K562 (cell line): ENCODE results near the gene DYNLT5. TPM values are rescaled to one million over a fixed set of nuclear protein-coding genes. Genes with fewer than 3 reads are reported as not detected.

Experiments used
- ATAC-seq: fragments of 200-7000 bp; cut with Tn5 transposase; 3 replicates; pipeline ENCODE4 v1.9.1; 2020; ENCODE audit warnings: moderate library complexity
- BruUV-seq: library from RNA; stranded (reverse); fragments of 400-500 nt; replicated peaks from 2 replicates; lab custom pipeline; 2021; lab: Mats Ljungman, UMichigan
- CTCF ChIA-PET: fragments of 300-600 bp; formaldehyde crosslinking; extraction: SDS; loops from one replicate; lab custom pipeline; 2021; ENCODE audit warnings: low intra/inter-chr PET ratio; lab: Yijun Ruan, JAX
- POLR2A ChIA-PET: fragments of 300-600, 350-650 bp; sonication (Branson Sonifier 250); formaldehyde crosslinking; extraction: SDS; loops from one replicate; lab custom pipeline; 2021; ENCODE audit warnings: antibody characterized with exemption, inconsistent platforms; lab: Yijun Ruan, JAX
- DNase-seq, 4 experiments: peaks; one replicate each; pipeline versions ENCODE4 v3.0.0 to v3.0.0-alpha.2; 2011 to 2018; ENCODE audit warnings: low spot score in 3 of 4, mixed read lengths in 3 of 4; ENCODE audit errors: extremely low read depth in 1 of 4
- FAIRE-seq: peaks from 2 replicates; lab custom pipeline; 2011; peaks lifted over from hg19 to GRCh38; lab: Jason Lieb, UNC
- H2AFZ ChIP-seq: 2 replicates; pipeline ENCODE4 v1.6.0; 2011; ENCODE audit warnings: low read depth, low read length, control low read depth, inconsistent platforms
- H3K27ac ChIP-seq: fragments of 200-600 bp; 3 replicates; pipeline ENCODE4 v1.8.0; 2011; ENCODE audit warnings: low read depth, mild to moderate bottlenecking, control low read depth, inconsistent platforms, low read length, moderate library complexity, mixed read lengths; ENCODE audit errors: extremely low read depth
- H3K27me3 ChIP-seq, 2 experiments: fragments of 300-600 bp in 1 of 2; 2 replicates in 1 of 2; 3 replicates in 1 of 2; pipeline versions ENCODE4 v1.6.0 to v1.8.0; 2011; ENCODE audit warnings: inconsistent platforms in 2 of 2, low read length in 2 of 2, mild to moderate bottlenecking in 1 of 2, mixed read lengths in 1 of 2, moderate library complexity in 1 of 2; ENCODE audit not compliant: control insufficient read depth in 2 of 2, insufficient read depth in 2 of 2
- H3K36me3 ChIP-seq: fragments of 300-600 bp; 3 replicates; pipeline ENCODE4 v1.8.0; 2011; ENCODE audit warnings: mild to moderate bottlenecking, low read length, inconsistent platforms; ENCODE audit not compliant: control insufficient read depth, insufficient read depth
- H3K4me1 ChIP-seq, 2 experiments: fragments of 200-600 bp in 1 of 2; replicated peaks in 1 of 2; 2 replicates in 1 of 2; 3 replicates in 1 of 2; pipeline versions ENCODE4 v1.5.1 to v1.8.0; 2011; ENCODE audit warnings: inconsistent platforms in 2 of 2, low read length in 2 of 2, mild to moderate bottlenecking in 1 of 2, mixed read lengths in 1 of 2, moderate library complexity in 1 of 2; ENCODE audit not compliant: control insufficient read depth in 2 of 2, insufficient read depth in 2 of 2
- H3K4me2 ChIP-seq: 2 replicates; pipeline ENCODE4 v1.6.1; 2011; ENCODE audit warnings: low read length, control low read depth, inconsistent platforms, mixed read lengths; ENCODE audit not compliant: insufficient read depth
- H3K4me3 ChIP-seq: fragments of 200-600 bp; sonication (generic), shearing (Covaris generic); 2 replicates; pipeline ENCODE4 v1.5.1; 2016; ENCODE audit warnings: control low read depth, inconsistent platforms
- H3K79me2 ChIP-seq: fragments of 200-600 bp; 3 replicates; pipeline ENCODE4 v1.8.0; 2011; ENCODE audit warnings: low read length, inconsistent platforms; ENCODE audit not compliant: control insufficient read depth, insufficient read depth
- H3K9ac ChIP-seq, 2 experiments: 2 replicates each; pipeline versions ENCODE4 v1.6.0 to v1.6.1; 2011; ENCODE audit warnings: low read depth in 2 of 2, low read length in 2 of 2, control low read depth in 1 of 2, inconsistent platforms in 1 of 2, mild to moderate bottlenecking in 1 of 2, mixed read lengths in 1 of 2; ENCODE audit not compliant: insufficient read depth in 1 of 2
- H3K9me1 ChIP-seq: one replicate; pipeline ENCODE4 v1.6.0; 2011; ENCODE audit warnings: inconsistent platforms, mild to moderate bottlenecking, low read length, moderate library complexity; ENCODE audit not compliant: control insufficient read depth, insufficient read depth
- H3K9me3 ChIP-seq: replicated peaks from 2 replicates; pipeline ENCODE4 v1.5.1; 2011; ENCODE audit warnings: low read depth, low read length, inconsistent platforms; ENCODE audit not compliant: control insufficient read depth, insufficient read depth
- H4K20me1 ChIP-seq: replicated peaks from 2 replicates; pipeline ENCODE4 v1.6.1; 2011; ENCODE audit warnings: low read length, inconsistent platforms, mixed read lengths; ENCODE audit not compliant: control insufficient read depth, insufficient read depth
- BCL6 ChIP-seq: fragments of 250-450 bp; sonication (Bioruptor Pico); IDR thresholded peaks from 2 replicates; pipeline ENCODE4 v1.4.0; 2020
- FOXA3 ChIP-seq, 2 experiments: fragments of 450-650 bp in 1 of 2; sonication (generic) in 1 of 2; formaldehyde crosslinking; IDR thresholded peaks in 1 of 2; conservative IDR thresholded peaks in 1 of 2; 2 replicates each; pipeline versions ENCODE4 v1.4.0 to v1.8.0; 2020 to 2022; ENCODE audit warnings: mild to moderate bottlenecking in 2 of 2, missing genetic modification reagents in 1 of 2
- NFYB ChIP-seq: IDR thresholded peaks from 2 replicates; pipeline ENCODE4 v1.6.1; 2011; ENCODE audit warnings: mild to moderate bottlenecking, moderate library complexity; ENCODE audit not compliant: insufficient read length; ENCODE audit errors: extremely low read depth
- POLR2AphosphoS5 ChIP-seq: IDR thresholded peaks from 2 replicates; pipeline ENCODE4 v1.6.1; 2011; ENCODE audit warnings: mild to moderate bottlenecking, low read depth, low read length, moderate library complexity; ENCODE audit not compliant: control insufficient read depth, insufficient read depth
- TCF3 ChIP-seq: sonication (generic); formaldehyde crosslinking; IDR thresholded peaks from 2 replicates; pipeline ENCODE4 v1.4.0; 2020; ENCODE audit warnings: mild to moderate bottlenecking, missing genetic modification reagents
- WGBS: fragments of 100-300 bp; shearing (Covaris generic); methylation state at CpG from one replicate; pipeline ENCODE4 v1.1.6; 2016; ENCODE audit warnings: low coverage, mixed read lengths; ENCODE audit not compliant: insufficient coverage; ENCODE audit errors: missing lambda C conversion rate; 5-methylcytosine and 5-hydroxymethylcytosine counted together
- in situ Hi-C: fragments of 300-500 bp; cut with MboI; formaldehyde crosslinking; loops from 4 replicates; pipeline ENCODE4 v1.15.0; 2018; ENCODE audit warnings: inconsistent platforms, mixed read lengths
- intact Hi-C: fragments of 100-400 bp; cut with micrococcal nuclease; formaldehyde crosslinking; loops from 2 replicates; pipeline ENCODE4 v1.14.2; 2022
- polyA plus RNA-seq, 8 experiments: library from polyadenylated mRNA; depleted of rRNA in 4 of 8; stranded (reverse) in 5 of 8; unstranded in 3 of 8; fragments of >200 nt; fragmentation: Nextera tagmentation in 2 of 8; fragmentation: Illumina TruSeq in 1 of 8; extraction: Ambion mirVana in 2 of 8; extraction: Trizol in 1 of 8; gene quantifications; 2 replicates each; pipeline versions ENCODE4 v1.2.1 to v1.2.3, GENCODE V29; 2011 to 2014; ENCODE audit warnings: inconsistent platforms in 1 of 8, missing spikeins in 1 of 8
- total RNA-seq, 7 experiments: library from RNA; depleted of rRNA in 6 of 7; stranded (reverse); fragments of >200 nt in 6 of 7; fragmentation: Illumina TruSeq in 2 of 7; extraction: Trizol in 2 of 7; gene quantifications; 2 replicates each; pipeline versions ENCODE4 v1.2.1 to v1.2.3, GENCODE V29; 2011 to 2021; ENCODE audit warnings: low replicate concordance in 1 of 7
- TF ChIP-seq, protein P1 (sequence below): IDR thresholded peaks from 3 replicates; pipeline ENCODE4 v1.6.1; 2011; ENCODE audit warnings: borderline replicate concordance, mild to moderate bottlenecking; ENCODE audit not compliant: insufficient read length, insufficient read depth
- TF ChIP-seq, protein P2 (sequence below): fragments of 450-650 bp; IDR thresholded peaks from 2 replicates; pipeline ENCODE4 v1.6.1; 2016; ENCODE audit warnings: low read depth, mild to moderate bottlenecking, moderate library complexity

The DYNLT5 gene
- total and polyA plus RNA-seq, 9 of the 15 experiments (the other 6 are each of a cell fraction or from before 2014, with no cell fraction given) = not detected

DNA sequence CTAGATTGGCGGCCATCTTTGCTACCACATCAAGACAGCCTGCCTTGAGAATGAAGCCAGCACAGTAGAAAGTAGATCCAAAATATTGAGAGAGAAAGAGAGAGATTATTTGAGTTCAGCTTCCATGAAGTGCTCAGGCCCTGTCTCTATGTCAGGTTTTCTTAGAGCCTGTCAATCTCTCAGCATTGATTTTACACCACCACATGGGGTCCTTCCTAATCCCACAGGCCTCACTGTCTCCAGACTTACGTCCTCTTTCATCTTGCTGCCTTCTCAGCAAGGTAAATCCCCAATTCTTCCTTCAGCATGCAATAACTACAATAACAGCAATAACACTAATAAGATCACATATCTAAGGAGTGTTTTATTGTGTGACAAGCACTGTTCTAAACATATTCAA lies 21.0 kb downstream of the DYNLT5 start (continued):
- TF ChIP-seq, protein P1, sequence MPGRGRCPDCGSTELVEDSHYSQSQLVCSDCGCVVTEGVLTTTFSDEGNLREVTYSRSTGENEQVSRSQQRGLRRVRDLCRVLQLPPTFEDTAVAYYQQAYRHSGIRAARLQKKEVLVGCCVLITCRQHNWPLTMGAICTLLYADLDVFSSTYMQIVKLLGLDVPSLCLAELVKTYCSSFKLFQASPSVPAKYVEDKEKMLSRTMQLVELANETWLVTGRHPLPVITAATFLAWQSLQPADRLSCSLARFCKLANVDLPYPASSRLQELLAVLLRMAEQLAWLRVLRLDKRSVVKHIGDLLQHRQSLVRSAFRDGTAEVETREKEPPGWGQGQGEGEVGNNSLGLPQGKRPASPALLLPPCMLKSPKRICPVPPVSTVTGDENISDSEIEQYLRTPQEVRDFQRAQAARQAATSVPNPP = no peak
- TF ChIP-seq, protein P2, sequence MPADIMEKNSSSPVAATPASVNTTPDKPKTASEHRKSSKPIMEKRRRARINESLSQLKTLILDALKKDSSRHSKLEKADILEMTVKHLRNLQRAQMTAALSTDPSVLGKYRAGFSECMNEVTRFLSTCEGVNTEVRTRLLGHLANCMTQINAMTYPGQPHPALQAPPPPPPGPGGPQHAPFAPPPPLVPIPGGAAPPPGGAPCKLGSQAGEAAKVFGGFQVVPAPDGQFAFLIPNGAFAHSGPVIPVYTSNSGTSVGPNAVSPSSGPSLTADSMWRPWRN = no peak

DNA sequence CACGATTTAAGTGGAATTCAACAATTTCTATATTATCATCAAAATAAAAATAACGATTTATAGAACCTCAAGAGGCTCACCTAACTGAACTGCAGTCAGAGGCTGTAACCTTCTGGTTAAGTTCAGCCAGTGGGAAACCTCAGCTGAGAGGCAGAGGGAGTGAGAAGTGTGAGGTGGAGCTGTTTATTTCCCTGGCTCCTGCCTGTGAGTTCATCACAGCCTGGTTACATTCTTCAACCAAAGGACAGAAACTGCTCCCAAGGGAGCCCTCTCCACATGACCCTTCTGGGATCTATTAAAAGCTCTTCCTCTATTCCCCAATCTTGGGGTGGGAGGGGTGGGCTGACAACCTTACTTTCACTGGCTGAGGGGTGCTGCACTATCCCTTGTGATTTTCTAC lies 22.2 kb downstream of the DYNLT5 start:
- H3K27me3 ChIP-seq = no peaks in the 10 kb centered on the region
- POLR2A ChIA-PET = no interaction called here
- no peak overlapping the region for H3K27ac ChIP-seq
- BruUV-seq = no TSS peak
- in situ Hi-C loops (no loop called here), intact Hi-C loops (loop anchor here (5.0 kb wide), 1 partner anchor 88 kb away; no protein-coding TSS in a partner anchor)
- H3K9ac ChIP-seq = no peak overlapping the region
- H3K79me2 ChIP-seq = no peaks in the 10 kb centered on the region
- no peaks in the 10 kb centered on the region for H3K9me1 ChIP-seq
- 0% methylated on average over 2 of the region's 2 CpGs for WGBS
- FAIRE-seq = no peak
- no peaks in the 10 kb centered on the region for H4K20me1 ChIP-seq
- CTCF ChIA-PET = no interaction called here
- H3K4me2 ChIP-seq = no peak overlapping the region
- H2AFZ ChIP-seq = no peak overlapping the region
- no peaks in the 10 kb centered on the region; a peak in 2 of 5 replicates for H3K4me1 ChIP-seq
- no peak for DNase-seq
- H3K36me3 ChIP-seq = no peaks in the 10 kb centered on the region
- no peak overlapping the region for H3K4me3 ChIP-seq
- no peak for ATAC-seq
- TF ChIP-seq BCL6 (CRISPR knock-in tag) (no peak), NFYB (no peak), TCF3 (CRISPR knock-in tag) (no peak), POLR2AphosphoS5 (no peak), FOXA3 (CRISPR knock-in tag; conservative IDR thresholded peaks at IDR 0.05 in 1 of 2, IDR thresholded peaks at IDR 0.05 in 1 of 2) (no peak)
- H3K9me3 ChIP-seq = no peaks in the 10 kb centered on the region
